Keratinocyte (primary cell): ENCODE results near the gene ARHGAP22. TPM values are rescaled to one million over a fixed set of nuclear protein-coding genes. Genes with fewer than 3 reads are reported as not detected.

Source experiments
- DNase-seq: peaks from one replicate; pipeline ENCODE4 v3.0.0-alpha.2; 2011; ENCODE audit warnings: low read depth, missing footprints, low spot score
- FAIRE-seq: peaks from 2 replicates; lab custom pipeline; 2011; peaks lifted over from hg19 to GRCh38; lab: Jason Lieb, UNC
- H2AFZ ChIP-seq: 2 replicates; pipeline ENCODE4 v1.6.0; 2012; ENCODE audit warnings: low read length, control low read depth, inconsistent platforms; ENCODE audit not compliant: control insufficient read depth
- H3K27ac ChIP-seq: 2 replicates; pipeline ENCODE4 v1.5.1; 2011; ENCODE audit warnings: low read length; ENCODE audit not compliant: control insufficient read depth, insufficient read depth
- H3K27me3 ChIP-seq: 3 replicates; pipeline ENCODE4 v1.6.0; 2011; ENCODE audit warnings: low read length; ENCODE audit not compliant: control insufficient read depth, insufficient read depth; ENCODE audit errors: extremely low read depth
- H3K36me3 ChIP-seq, 2 experiments: 2 replicates in 1 of 2; 3 replicates in 1 of 2; pipeline ENCODE4 v1.5.1; 2011; ENCODE audit warnings: low read length in 2 of 2, mild to moderate bottlenecking in 1 of 2; ENCODE audit not compliant: control insufficient read depth in 2 of 2, insufficient read depth in 2 of 2; ENCODE audit errors: extremely low read depth in 1 of 2
- H3K4me1 ChIP-seq: 3 replicates; pipeline ENCODE4 v1.5.1; 2011; ENCODE audit warnings: low read length; ENCODE audit not compliant: control insufficient read depth, insufficient read depth; ENCODE audit errors: extremely low read depth
- H3K4me2 ChIP-seq: 3 replicates; pipeline ENCODE4 v1.6.0; 2011; ENCODE audit warnings: low read depth, low read length; ENCODE audit not compliant: control insufficient read depth, insufficient read depth; ENCODE audit errors: extremely low read depth
- H3K4me3 ChIP-seq, 3 experiments: fragments of 200-600 bp in 1 of 3; sonication (generic) in 1 of 3; 2 replicates in 2 of 3; 3 replicates in 1 of 3; pipeline ENCODE4 v1.5.1; 2011 to 2016; ENCODE audit warnings: low read length in 3 of 3, mild to moderate bottlenecking in 3 of 3, control low read depth in 2 of 3, inconsistent platforms in 1 of 3, low read depth in 1 of 3, mixed read lengths in 1 of 3, mixed run types in 1 of 3, moderate library complexity in 1 of 3; ENCODE audit not compliant: control insufficient read depth in 2 of 3, insufficient read depth in 2 of 3; ENCODE audit errors: extremely low read depth in 1 of 3
- H3K79me2 ChIP-seq: 2 replicates; pipeline ENCODE4 v1.6.0; 2012; ENCODE audit warnings: low read length; ENCODE audit not compliant: control insufficient read depth, insufficient read depth
- H3K9ac ChIP-seq: 3 replicates; pipeline ENCODE4 v1.6.0; 2011; ENCODE audit warnings: low read length; ENCODE audit not compliant: control insufficient read depth, insufficient read depth; ENCODE audit errors: extremely low read depth
- H3K9me1 ChIP-seq: 3 replicates; pipeline ENCODE4 v1.6.0; 2011; ENCODE audit warnings: low read length; ENCODE audit not compliant: control insufficient read depth, insufficient read depth; ENCODE audit errors: extremely low read depth
- H3K9me3 ChIP-seq: 2 replicates; pipeline ENCODE4 v1.5.1; 2012; ENCODE audit warnings: low read depth, low read length; ENCODE audit not compliant: control insufficient read depth
- H4K20me1 ChIP-seq: 3 replicates; pipeline ENCODE4 v1.6.0; 2011; ENCODE audit warnings: low read length; ENCODE audit not compliant: control insufficient read depth, insufficient read depth; ENCODE audit errors: extremely low read depth
- EZH2 ChIP-seq: IDR thresholded peaks from one replicate; pipeline ENCODE4 v1.6.1; 2012; ENCODE audit warnings: inconsistent platforms, mild to moderate bottlenecking, low read length, moderate library complexity
- dilution Hi-C: fragments of 300-500 bp; cut with MboI; formaldehyde crosslinking; loops from one replicate; pipeline ENCODE4 v1.7.0; 2020; ENCODE audit warnings: low sequenced_read_pairs; ENCODE audit not compliant: extremely low pct_ligation_motif_present
- polyA plus RNA-seq, 5 experiments: library from polyadenylated mRNA; depleted of rRNA in 3 of 5; stranded (reverse) in 3 of 5; stranded (forward) in 1 of 5; unstranded in 1 of 5; fragments of >200 nt; gene quantifications; 1 replicate in 1 of 5; 2 replicates in 3 of 5; 3 replicates in 1 of 5; pipeline versions ENCODE4 v1.2.1 to v1.2.3, GENCODE V29; 2011 to 2012; ENCODE audit warnings: missing spikeins in 2 of 5, low read depth in 1 of 5, low replicate concordance in 1 of 5
- TF ChIP-seq, protein P1 (sequence below), 3 experiments: IDR thresholded peaks in 1 of 3; conservative IDR thresholded peaks in 1 of 3; optimal IDR thresholded peaks in 1 of 3; 2 replicates in 2 of 3; 3 replicates in 1 of 3; pipeline versions ENCODE3 to v1.5.1; 2011; ENCODE audit warnings: low read length in 3 of 3, mild to moderate bottlenecking in 3 of 3, moderate library complexity in 2 of 3, control low read depth in 1 of 3, inconsistent platforms in 1 of 3; ENCODE audit not compliant: insufficient read depth in 2 of 3; ENCODE audit errors: extremely low read depth in 1 of 3

ARHGAP22 gene
- polyA plus RNA-seq, 1 donor (not counting 4 experiments of a cell fraction or from before 2014, with no cell fraction given), result 4.9 TPM

DNA sequence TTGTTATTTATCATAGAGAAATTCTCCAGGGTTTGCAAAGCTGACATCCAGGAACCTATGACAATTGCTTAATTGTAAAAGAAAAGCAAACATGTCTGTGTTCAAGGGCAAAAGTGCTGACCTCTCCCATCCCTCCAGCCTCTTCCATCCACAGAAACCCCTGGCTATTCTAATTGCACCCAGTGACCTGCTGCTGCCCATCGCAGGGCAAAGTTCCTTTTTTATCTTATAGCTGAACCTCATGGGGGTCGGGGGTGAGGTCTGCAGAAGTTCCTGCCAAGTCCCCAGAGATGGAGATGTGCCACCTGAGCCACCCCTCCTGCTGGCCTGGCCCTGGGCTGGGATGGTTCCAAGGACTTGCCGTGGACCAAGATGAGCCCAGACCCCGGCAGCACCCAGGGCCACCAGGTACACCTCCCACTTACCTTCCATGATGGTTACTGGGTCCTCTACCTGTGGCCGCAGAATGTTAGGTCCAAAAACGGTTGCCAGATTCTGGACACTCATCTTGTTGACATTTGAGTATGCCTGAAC, 151.9 kb downstream of the ARHGAP22 start:
- Histone ChIP-seq H3K36me3 (peaks cover 0 to 3% of the 10 kb centered on the region in 2 experiments), H3K27ac (no peak overlapping the region), H3K9ac (no peak overlapping the region), H3K9me1 (no peaks in the 10 kb centered on the region), H3K4me3 (no peak overlapping the region), H4K20me1 (peaks cover 4% of the 10 kb centered on the region), H2AFZ (no peak overlapping the region), H3K4me2 (no peak overlapping the region), H3K27me3 (no peaks in the 10 kb centered on the region), H3K4me1 (no peaks in the 10 kb centered on the region), H3K9me3 (no peaks in the 10 kb centered on the region), H3K79me2 (no peaks in the 10 kb centered on the region)
- FAIRE-seq, result no peak
- no peak for TF ChIP-seq EZH2
- TF ChIP-seq, protein P1, sequence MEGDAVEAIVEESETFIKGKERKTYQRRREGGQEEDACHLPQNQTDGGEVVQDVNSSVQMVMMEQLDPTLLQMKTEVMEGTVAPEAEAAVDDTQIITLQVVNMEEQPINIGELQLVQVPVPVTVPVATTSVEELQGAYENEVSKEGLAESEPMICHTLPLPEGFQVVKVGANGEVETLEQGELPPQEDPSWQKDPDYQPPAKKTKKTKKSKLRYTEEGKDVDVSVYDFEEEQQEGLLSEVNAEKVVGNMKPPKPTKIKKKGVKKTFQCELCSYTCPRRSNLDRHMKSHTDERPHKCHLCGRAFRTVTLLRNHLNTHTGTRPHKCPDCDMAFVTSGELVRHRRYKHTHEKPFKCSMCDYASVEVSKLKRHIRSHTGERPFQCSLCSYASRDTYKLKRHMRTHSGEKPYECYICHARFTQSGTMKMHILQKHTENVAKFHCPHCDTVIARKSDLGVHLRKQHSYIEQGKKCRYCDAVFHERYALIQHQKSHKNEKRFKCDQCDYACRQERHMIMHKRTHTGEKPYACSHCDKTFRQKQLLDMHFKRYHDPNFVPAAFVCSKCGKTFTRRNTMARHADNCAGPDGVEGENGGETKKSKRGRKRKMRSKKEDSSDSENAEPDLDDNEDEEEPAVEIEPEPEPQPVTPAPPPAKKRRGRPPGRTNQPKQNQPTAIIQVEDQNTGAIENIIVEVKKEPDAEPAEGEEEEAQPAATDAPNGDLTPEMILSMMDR (optimal IDR thresholded peaks at IDR 0.05 in 1 of 3, IDR thresholded peaks at IDR 0.05 in 1 of 3, conservative IDR thresholded peaks at IDR 0.05 in 1 of 3; ENCODE audit: extremely low read depth in 1 of 3, insufficient read depth in 2 of 3, low read length in 3 of 3), result no peak
- dilution Hi-C loops, result no loop called here
- DNase-seq, result no peak

DNA sequence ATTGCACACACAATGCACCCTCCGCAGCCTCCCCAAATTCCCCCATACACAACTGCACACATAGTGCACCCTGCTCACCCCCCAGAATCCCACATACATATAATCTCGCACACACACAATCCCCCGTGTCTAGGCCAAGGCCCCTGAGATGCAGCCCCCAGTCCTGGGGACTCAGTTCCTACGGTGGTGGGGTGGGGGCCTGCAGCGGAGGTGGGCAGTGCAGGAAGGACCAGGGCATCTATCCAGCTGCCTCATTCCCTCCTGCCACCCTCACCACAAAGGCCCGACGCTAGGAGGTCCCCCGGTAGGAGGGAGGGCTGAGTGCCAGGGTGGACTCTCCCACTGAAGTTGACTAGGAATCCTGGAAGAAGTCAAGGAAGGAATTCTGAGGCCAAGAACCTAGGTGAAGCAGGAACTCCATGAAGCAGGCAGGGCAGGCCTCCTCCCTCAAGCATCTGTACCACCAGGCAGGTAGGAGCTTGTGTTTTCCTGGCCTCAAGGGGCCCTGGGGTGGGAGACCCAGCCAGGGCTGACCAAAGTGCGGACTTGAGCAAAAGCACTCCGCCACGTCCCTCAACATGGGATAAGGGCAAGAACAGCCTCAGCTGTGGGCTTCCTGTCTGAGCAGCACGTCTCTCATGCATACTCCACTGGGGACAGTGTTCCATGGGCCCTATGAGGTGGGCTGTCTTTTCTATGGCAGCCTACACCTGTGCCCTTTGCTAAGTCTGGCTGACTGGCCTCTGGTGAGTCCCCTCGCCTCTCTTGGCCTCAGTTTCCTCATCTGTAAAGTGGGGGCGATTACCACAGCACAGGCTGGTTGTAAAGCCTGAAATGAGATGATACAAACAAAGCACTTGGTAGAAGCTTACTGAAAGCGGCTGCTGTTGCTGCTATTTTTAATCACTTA, 152.6 kb downstream of the ARHGAP22 start:
- no peaks in the 10 kb centered on the region for H3K9me1 ChIP-seq
- no peak overlapping the region for H2AFZ ChIP-seq
- FAIRE-seq (no peak), DNase-seq (no peak)
- TF ChIP-seq, protein P1 (optimal IDR thresholded peaks at IDR 0.05 in 1 of 3, IDR thresholded peaks at IDR 0.05 in 1 of 3, conservative IDR thresholded peaks at IDR 0.05 in 1 of 3; ENCODE audit: extremely low read depth in 1 of 3, insufficient read depth in 2 of 3, low read length in 3 of 3), result no peak
- no peak for TF ChIP-seq EZH2
- dilution Hi-C loops, result no loop called here
- no peak overlapping the region for H3K4me2 ChIP-seq
- H3K9ac ChIP-seq, result no peak overlapping the region
- H3K27ac ChIP-seq, result no peak overlapping the region
- H3K4me3 ChIP-seq, result no peak overlapping the region
- H3K9me3 ChIP-seq, result no peaks in the 10 kb centered on the region
- no peaks in the 10 kb centered on the region for H3K79me2 ChIP-seq
- H3K27me3 ChIP-seq, result no peaks in the 10 kb centered on the region
- no peaks in the 10 kb centered on the region for H3K4me1 ChIP-seq
- peaks cover 0 to 3% of the 10 kb centered on the region in 2 experiments for H3K36me3 ChIP-seq
- peaks cover 4% of the 10 kb centered on the region for H4K20me1 ChIP-seq
